Muscle layer of colon (tissue), 2 donors: ENCODE results near the gene ANAPC2.

Experiments
- H3K27ac ChIP-seq: one replicate; pipeline ENCODE4 v1.7.0; 2013; ENCODE audit warnings: low read depth, mild to moderate bottlenecking, low read length, moderate library complexity
- H3K27me3 ChIP-seq, 2 donors: one replicate each; pipeline ENCODE4 v1.7.0; 2013; ENCODE audit warnings: low read length in 2 of 2, mild to moderate bottlenecking in 2 of 2; ENCODE audit not compliant: insufficient read depth in 2 of 2, control insufficient read depth in 1 of 2
- H3K36me3 ChIP-seq: one replicate; pipeline ENCODE4 v1.7.0; 2013; ENCODE audit warnings: mild to moderate bottlenecking, low read length; ENCODE audit not compliant: insufficient read depth
- H3K4me1 ChIP-seq: one replicate; pipeline ENCODE4 v1.7.0; 2013; ENCODE audit warnings: mild to moderate bottlenecking, low read length; ENCODE audit not compliant: insufficient read depth
- H3K4me3 ChIP-seq, 2 donors: one replicate each; pipeline ENCODE4 v1.7.0; 2013; ENCODE audit warnings: low read length in 2 of 2, low read depth in 1 of 2, mild to moderate bottlenecking in 1 of 2, moderate library complexity in 1 of 2
- H3K9ac ChIP-seq: one replicate; pipeline ENCODE4 v1.7.0; 2013; ENCODE audit warnings: low read length
- H3K9me3 ChIP-seq: one replicate; pipeline ENCODE4 v1.7.0; 2013; ENCODE audit warnings: mild to moderate bottlenecking, low read length
- donor health status: abdominal sarcoma.
- donor health status: Adenocarcinoma of cecum.

ANAPC2 gene

DNA sequence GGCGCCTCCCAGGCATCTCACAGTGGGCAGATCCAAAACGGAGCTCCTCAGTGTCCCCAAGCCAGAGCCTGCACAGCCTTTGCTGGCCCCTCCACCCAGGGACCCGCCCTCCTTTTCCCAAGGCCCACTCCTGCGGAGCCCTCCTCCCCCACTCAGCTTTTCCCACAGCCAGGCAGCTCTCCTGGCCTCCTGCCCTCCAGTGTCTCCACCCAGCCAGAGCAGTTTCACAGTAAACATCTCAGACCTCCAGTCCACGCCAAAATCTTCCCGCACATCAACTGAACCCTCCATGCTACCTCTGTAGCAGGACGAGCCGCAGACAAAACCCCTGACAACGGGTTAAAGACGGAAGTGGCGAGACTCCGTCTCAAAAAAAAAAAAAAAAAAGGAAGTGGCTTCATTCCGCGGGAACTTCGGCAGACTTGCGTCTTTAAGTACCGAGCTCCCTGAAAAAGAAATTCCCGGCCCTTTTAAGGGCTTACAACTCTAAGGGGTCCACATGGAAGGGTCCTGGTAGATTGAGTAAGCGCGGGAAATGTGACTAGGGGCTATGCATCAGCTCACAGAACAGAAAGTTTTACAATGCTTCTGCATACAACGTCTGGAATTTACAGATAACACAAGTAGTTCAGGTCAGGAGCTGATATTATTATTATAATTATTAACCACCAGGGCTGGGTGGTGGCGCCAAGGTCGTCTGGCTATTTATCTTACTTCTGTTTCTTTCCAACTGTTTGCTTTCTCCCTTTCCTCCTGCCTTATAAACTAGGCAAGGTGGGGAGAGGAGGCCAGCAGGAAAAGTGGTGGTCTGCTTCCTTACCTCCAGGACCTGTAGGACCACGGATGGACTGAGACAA is 60.8 kb downstream of the ANAPC2 start:
- Histone ChIP-seq H3K27ac (no peak overlapping the region), H3K4me1 (peaks cover 9% of the 10 kb centered on the region), H3K36me3 (no peaks in the 10 kb centered on the region), H3K9ac (no peak overlapping the region), H3K9me3 (no peaks in the 10 kb centered on the region), H3K27me3 (peaks cover 0 to 13% of the 10 kb centered on the region in 2 donors), H3K4me3 (no peak overlapping the region)

- Histone ChIP-seq H3K9ac (no peak overlapping the region), H3K27me3 (peaks cover 0 to 13% of the 10 kb centered on the region in 2 donors), H3K4me1 (peaks cover 9% of the 10 kb centered on the region), H3K27ac (no peak overlapping the region), H3K9me3 (no peaks in the 10 kb centered on the region), H3K4me3 (no peak overlapping the region), H3K36me3 (no peaks in the 10 kb centered on the region)
Measured at GRCh38 chr9:137126786-137127185, 61.6 kb downstream of the ANAPC2 start.
